ENCODE data around the gene SYNE3.

The SYNE3 gene

GRCh38 chr14:95547626-95548327 is 31.3 kb upstream of the SYNE3 start:
- CTCF ChIA-PET: interaction anchor here (0.8 to 9.8 kb wide), 7 partner anchors 9 to 727 kb away, joined by 3 to 76 read pairs (median 4); no protein-coding TSS in a partner anchor
- no peak for DNase-seq (ENCODE audit: low read depth, low spot score)
- POLR2A ChIA-PET: no interaction called here
- H3K4me3 ChIP-seq (ENCODE audit: low read depth, low read length): no peak overlapping the region
- TF ChIP-seq, protein P1, sequence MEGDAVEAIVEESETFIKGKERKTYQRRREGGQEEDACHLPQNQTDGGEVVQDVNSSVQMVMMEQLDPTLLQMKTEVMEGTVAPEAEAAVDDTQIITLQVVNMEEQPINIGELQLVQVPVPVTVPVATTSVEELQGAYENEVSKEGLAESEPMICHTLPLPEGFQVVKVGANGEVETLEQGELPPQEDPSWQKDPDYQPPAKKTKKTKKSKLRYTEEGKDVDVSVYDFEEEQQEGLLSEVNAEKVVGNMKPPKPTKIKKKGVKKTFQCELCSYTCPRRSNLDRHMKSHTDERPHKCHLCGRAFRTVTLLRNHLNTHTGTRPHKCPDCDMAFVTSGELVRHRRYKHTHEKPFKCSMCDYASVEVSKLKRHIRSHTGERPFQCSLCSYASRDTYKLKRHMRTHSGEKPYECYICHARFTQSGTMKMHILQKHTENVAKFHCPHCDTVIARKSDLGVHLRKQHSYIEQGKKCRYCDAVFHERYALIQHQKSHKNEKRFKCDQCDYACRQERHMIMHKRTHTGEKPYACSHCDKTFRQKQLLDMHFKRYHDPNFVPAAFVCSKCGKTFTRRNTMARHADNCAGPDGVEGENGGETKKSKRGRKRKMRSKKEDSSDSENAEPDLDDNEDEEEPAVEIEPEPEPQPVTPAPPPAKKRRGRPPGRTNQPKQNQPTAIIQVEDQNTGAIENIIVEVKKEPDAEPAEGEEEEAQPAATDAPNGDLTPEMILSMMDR (IDR thresholded peaks at IDR 0.05; ENCODE audit: insufficient read depth, low read length, missing control alignments): no peak

DNA sequence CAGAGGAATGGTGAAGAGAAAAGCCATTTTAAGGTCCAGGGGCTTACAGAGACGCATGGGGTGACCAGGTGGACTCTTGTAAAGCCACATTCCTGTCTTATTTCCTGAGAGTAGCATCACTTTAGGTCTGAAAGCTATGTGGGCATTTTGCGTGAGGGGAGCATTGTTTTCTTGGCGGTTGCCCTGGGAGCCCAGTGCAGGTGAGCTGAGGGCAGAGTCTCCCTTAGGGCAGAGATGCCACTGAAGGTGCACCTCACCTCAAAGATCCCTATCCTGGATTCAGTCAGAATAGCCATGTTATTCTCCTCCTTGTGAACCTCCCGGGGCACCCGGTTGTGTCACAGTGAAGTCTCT is 30.8 kb upstream of the SYNE3 start:
- POLR2A ChIA-PET: no interaction called here
- no peak overlapping the region for H3K4me3 ChIP-seq (ENCODE audit: low read depth, low read length)
- CTCF ChIA-PET: interaction anchor here (0.8 to 9.8 kb wide), 5 partner anchors 10 to 727 kb away, joined by 3 to 76 read pairs (median 4); no protein-coding TSS in a partner anchor

DNA sequence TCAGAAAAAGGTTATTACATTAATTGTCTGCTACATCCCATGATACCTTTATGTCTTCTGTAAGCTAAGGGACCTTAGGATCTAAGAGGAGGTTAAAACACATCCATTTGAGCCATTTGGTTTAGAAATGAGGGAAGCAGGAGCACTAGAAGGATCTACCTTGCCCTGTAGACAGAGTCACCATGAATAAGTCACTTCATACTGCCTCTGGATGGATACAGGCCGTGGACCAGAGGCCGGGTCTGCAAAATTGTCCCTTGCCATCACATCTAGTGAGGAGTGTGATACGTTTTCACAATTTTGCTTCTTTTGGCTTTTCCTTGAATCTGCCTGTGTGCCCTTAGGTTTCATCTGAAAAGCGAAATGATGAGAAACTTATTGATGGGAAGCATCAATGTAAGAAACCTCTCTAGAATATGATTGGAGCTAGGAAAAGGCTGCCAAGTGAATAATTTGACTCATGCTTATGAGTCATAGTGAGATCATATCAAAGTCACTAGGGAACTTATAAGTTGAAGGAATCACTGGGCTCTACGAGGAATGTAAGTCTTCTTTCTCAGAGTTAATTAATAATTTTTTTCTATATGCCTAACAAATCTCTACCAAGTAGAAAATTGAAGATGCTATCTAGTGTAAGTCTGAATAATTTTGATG is 29.2 kb upstream of the SYNE3 start:
- TF ChIP-seq, protein P1 (IDR thresholded peaks at IDR 0.05; ENCODE audit: insufficient read depth, low read length, missing control alignments): no peak
- POLR2A ChIA-PET: no interaction called here
- H3K4me3 ChIP-seq (ENCODE audit: low read depth, low read length): no peak overlapping the region
- DNase-seq (ENCODE audit: low read depth, low spot score): peak; percentile 71
- CTCF ChIA-PET: interaction anchor here (1.4 to 9.8 kb wide), 6 partner anchors 10 to 115 kb away, joined by 3 to 76 read pairs (median 8); partner anchors contain the start of gene GLRX5

More for the DNA sequence above, 30.8 kb upstream of the SYNE3 start:
- DNase-seq (ENCODE audit: low read depth, low spot score): no peak
- TF ChIP-seq, protein P1 (IDR thresholded peaks at IDR 0.05; ENCODE audit: insufficient read depth, low read length, missing control alignments): no peak

GRCh38 chr14:95544588-95544987 is 28.1 kb upstream of the SYNE3 start:
- TF ChIP-seq, protein P1 (IDR thresholded peaks at IDR 0.05; ENCODE audit: insufficient read depth, low read length, missing control alignments): no peak
- no peak overlapping the region for H3K4me3 ChIP-seq (ENCODE audit: low read depth, low read length)
- POLR2A ChIA-PET: no interaction called here
- CTCF ChIA-PET: interaction anchor here (1.1 to 1.9 kb wide), 6 partner anchors 9 to 454 kb away, joined by 3 to 7 read pairs (median 3); partner anchors contain the start of gene GLRX5
- DNase-seq (ENCODE audit: low read depth, low spot score): no peak

GRCh38 chr14:95543021-95543420 is 26.6 kb upstream of the SYNE3 start:
- ChIA-PET CTCF (interaction anchor here (0.5 to 3.2 kb wide), 5 partner anchors 16 to 267 kb away, joined by 3 to 18 read pairs (median 3); no protein-coding TSS in a partner anchor), POLR2A (no interaction called here)
- no peak for DNase-seq (ENCODE audit: low read depth, low spot score)
- TF ChIP-seq, protein P1 (IDR thresholded peaks at IDR 0.05; ENCODE audit: insufficient read depth, low read length, missing control alignments): no peak
- no peak overlapping the region for H3K4me3 ChIP-seq (ENCODE audit: low read depth, low read length)

Data from AG04449 (cell line).